ENCODE data around the gene SGIP1. TPM values are rescaled to one million over a fixed set of nuclear protein-coding genes. Genes with fewer than 3 reads are reported as not detected.

SGIP1 gene
- total RNA-seq, 2 experiments from 2014 or later: not detected

DNA sequence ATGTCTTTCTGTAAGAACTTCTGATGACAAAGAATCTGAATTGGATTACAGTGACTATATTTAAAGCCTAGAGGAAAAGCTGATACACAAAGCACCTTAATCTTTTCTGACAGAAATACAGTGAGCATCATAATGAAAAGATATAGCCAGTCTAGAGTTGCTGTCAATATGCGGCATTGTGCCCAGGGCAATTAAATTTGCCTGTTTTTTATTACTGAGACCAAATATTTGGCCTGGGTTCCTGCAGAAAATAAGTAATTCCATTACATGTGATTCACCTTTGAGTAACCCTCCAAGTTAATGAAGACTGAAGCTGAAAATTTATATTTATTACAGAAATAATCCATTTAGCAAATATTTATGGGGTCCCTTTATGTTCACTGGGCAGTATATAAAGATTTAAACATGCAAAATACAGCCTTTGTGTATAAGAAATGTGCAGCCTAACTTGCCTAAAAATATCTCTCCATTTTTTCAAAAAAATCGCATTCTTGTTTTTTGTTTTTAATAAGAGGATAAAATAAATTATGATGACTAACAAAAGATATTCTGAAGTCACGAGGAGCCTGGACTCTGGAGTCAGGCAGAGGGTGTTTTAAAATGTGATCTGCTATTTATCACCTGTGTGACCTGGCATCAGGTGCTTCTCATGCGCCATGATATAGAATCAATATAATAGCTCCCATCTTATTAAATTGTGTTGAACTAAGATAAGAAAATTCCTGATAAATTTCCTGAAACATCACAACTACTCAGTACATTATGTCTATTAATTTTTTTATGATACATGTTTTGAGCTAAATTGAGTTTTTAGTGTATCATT lies 83.6 kb downstream of the SGIP1 start:
- DNase-seq (no peak), ATAC-seq (no peak)
- Mint-ChIP-seq H3K27ac (no peak overlapping the region), H3K36me3 (no peaks in the 10 kb centered on the region), H3K4me3 (no peak overlapping the region), H3K4me1 (no peaks in the 10 kb centered on the region), H3K27me3 (peaks cover 12% of the 10 kb centered on the region), H3K9me3 (ENCODE audit: low read depth) (no peaks in the 10 kb centered on the region)
- CTCF ChIA-PET: no interaction called here

DNA sequence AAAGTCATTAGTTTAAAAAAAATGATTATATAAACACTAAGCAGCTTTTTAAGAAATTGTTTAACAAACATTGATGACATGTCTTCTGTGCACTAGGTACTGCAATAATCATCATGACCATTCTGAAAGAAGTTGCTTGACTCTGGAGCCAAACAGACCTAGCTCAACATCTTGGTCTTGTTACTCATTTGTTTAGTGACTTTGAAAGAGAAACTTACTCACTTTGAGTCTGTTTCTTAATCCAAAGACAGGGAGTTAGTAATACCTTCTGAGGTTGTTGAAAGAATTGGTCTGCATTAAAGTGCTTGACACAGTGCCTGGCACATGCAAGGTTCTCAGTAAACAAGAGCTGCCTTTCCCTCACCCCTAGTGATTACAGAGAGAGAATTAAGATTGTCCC lies 84.4 kb downstream of the SGIP1 start:
- DNase-seq (no peak), ATAC-seq (no peak)
- Mint-ChIP-seq H3K9me3 (ENCODE audit: low read depth) (no peaks in the 10 kb centered on the region), H3K4me1 (no peaks in the 10 kb centered on the region), H3K4me3 (no peak overlapping the region), H3K36me3 (no peaks in the 10 kb centered on the region), H3K27ac (no peak overlapping the region), H3K27me3 (peaks cover 12% of the 10 kb centered on the region)
- CTCF ChIA-PET: no interaction called here

DNA sequence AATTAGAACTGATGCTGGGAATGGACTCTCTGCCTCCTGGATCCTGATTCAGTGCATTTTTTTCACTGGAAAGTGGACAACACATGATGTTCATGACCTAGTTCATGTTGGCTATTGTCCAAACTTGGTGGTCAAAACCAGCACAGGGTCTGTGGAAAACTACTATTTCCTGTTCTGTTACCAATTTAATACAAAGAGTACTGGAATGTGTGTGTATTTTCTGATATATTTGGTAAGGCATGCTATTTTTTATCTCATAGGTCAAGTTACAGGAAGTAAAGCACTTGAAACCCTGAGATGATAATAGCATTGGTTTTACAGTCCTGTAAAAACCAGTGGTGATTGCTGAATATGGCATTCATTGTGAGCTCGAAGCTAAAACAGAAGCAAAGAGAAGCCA lies 89.9 kb downstream of the SGIP1 start:
- CTCF ChIA-PET: no interaction called here

DNA sequence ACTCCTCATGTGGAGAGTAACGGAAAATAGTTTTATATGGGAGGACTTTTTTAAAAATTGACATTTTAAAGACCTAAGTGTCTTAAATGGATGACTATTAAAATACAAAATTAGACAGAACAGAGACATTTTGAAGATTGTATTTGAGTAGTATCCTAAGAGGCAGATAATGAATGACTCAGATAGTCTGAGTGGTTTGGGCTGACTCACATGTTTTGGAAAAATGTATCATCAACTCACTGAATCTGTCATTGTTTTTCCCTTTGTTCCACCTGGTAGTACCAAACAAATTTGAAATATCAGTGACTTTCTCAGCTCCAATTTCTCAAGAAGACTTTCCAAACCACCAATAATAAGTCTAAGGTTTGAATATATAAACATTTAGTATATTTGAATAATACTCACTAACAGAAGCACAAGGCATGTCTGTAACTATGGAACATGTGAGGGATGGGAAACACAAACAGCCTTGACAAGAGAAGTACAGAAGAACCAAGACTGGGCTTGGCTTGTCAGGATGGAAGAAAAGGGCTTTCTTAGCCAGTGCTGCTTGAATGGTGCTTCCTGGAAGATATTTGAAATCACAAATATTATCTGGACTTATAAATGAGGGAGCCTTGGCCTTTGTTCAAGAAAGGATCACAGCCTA lies 90.6 kb downstream of the SGIP1 start:
- no peak overlapping the region for H3K4me3 Mint-ChIP-seq
- H3K27ac Mint-ChIP-seq: no peak overlapping the region
- no peaks in the 10 kb centered on the region for H3K9me3 Mint-ChIP-seq (ENCODE audit: low read depth)
- no peak for ATAC-seq
- DNase-seq: no peak
- no peaks in the 10 kb centered on the region for H3K36me3 Mint-ChIP-seq
- H3K4me1 Mint-ChIP-seq: no peaks in the 10 kb centered on the region
- peaks cover 3% of the 10 kb centered on the region for H3K27me3 Mint-ChIP-seq
- CTCF ChIA-PET: no interaction called here

More for the DNA sequence above, 89.9 kb downstream of the SGIP1 start:
- no peaks in the 10 kb centered on the region for H3K27me3 Mint-ChIP-seq
- H3K4me1 Mint-ChIP-seq: no peaks in the 10 kb centered on the region
- no peak for ATAC-seq
- no peak overlapping the region for H3K27ac Mint-ChIP-seq
- DNase-seq: no peak
- no peaks in the 10 kb centered on the region for H3K36me3 Mint-ChIP-seq
- no peak overlapping the region for H3K4me3 Mint-ChIP-seq
- no peaks in the 10 kb centered on the region for H3K9me3 Mint-ChIP-seq (ENCODE audit: low read depth)

DNA sequence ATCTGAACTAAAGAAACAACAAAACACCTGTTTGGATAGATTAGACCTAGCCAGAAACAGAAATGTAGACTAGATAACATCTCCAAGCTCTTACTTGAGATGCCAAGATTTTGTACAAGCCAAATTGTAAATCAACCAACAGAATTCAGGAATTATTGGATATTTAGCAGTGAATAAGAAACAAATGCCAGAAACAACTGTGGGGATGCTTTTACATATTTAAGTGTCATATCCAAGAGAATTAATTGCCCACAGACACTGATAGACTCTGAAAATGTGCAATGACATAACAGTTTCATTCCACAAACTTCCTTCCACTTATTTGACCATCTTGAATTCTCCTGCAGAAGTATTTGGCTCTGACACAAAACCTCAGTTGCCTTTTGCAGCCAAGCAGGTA lies 92.3 kb downstream of the SGIP1 start:
- ATAC-seq (no peak), DNase-seq (no peak)
- no peaks in the 10 kb centered on the region for H3K9me3 Mint-ChIP-seq (ENCODE audit: low read depth)
- CTCF ChIA-PET: interaction anchor here (0.9 kb wide), 1 partner anchor 104 kb away, joined by 3 read pairs; no protein-coding TSS in a partner anchor
- H3K27ac Mint-ChIP-seq: no peak overlapping the region
- peaks cover 3% of the 10 kb centered on the region for H3K27me3 Mint-ChIP-seq
- no peak overlapping the region for H3K4me3 Mint-ChIP-seq
- H3K36me3 Mint-ChIP-seq: no peaks in the 10 kb centered on the region
- no peaks in the 10 kb centered on the region for H3K4me1 Mint-ChIP-seq

DNA sequence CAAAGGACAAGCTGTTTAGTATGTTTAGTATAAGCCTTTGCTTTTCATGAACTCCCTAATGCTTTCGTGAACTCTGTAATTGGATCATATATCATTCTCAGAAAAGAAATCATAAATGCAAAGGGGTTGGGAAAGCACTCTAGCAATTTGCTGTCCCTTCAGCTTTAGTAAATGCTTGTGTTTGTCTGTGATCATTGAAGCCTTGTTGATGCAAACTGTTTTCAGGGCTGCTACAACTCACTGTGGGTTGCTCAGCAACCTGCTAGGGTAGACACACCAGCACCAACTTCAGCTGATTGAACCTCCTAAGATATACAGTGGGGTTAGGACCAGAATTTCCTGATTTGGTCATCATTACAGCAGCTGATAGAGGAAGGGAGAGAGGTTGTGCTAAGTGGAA lies 95.0 kb downstream of the SGIP1 start:
- H3K27me3 Mint-ChIP-seq: peaks cover 7% of the 10 kb centered on the region
- H3K4me1 Mint-ChIP-seq: no peaks in the 10 kb centered on the region
- ATAC-seq: no peak
- H3K4me3 Mint-ChIP-seq: no peak overlapping the region
- H3K9me3 Mint-ChIP-seq (ENCODE audit: low read depth): no peaks in the 10 kb centered on the region
- no peak for DNase-seq
- CTCF ChIA-PET: no interaction called here
- H3K27ac Mint-ChIP-seq: no peak overlapping the region
- H3K36me3 Mint-ChIP-seq: no peaks in the 10 kb centered on the region

DNA sequence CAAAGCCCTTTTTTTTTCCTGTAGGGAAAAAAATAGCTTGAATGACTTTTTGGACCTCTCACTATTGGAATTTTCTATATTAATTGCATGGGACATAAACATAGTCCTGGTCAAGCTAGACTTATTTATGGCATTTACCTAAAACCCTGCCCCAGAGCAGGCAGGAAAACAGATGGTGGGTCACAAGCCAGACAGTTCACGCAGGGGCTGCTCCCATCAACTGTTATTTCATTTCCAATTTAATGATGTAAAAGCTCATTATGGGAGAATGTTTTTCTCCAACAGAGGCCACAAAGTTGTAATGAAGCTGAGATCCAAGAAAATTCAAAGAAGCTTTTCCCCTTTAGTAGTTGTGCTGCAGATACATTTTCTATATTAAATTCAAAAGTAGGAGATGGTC lies 99.2 kb downstream of the SGIP1 start:
- no peaks in the 10 kb centered on the region for H3K36me3 Mint-ChIP-seq
- CTCF ChIA-PET: interaction anchor here (1.4 kb wide), 1 partner anchor 94 kb away, joined by 3 read pairs; no protein-coding TSS in a partner anchor
- no peaks in the 10 kb centered on the region for H3K9me3 Mint-ChIP-seq (ENCODE audit: low read depth)
- no peak overlapping the region for H3K27ac Mint-ChIP-seq
- no peak overlapping the region for H3K4me3 Mint-ChIP-seq
- H3K27me3 Mint-ChIP-seq: peaks cover 7% of the 10 kb centered on the region
- ATAC-seq (no peak), DNase-seq (no peak)
- no peaks in the 10 kb centered on the region for H3K4me1 Mint-ChIP-seq

DNA sequence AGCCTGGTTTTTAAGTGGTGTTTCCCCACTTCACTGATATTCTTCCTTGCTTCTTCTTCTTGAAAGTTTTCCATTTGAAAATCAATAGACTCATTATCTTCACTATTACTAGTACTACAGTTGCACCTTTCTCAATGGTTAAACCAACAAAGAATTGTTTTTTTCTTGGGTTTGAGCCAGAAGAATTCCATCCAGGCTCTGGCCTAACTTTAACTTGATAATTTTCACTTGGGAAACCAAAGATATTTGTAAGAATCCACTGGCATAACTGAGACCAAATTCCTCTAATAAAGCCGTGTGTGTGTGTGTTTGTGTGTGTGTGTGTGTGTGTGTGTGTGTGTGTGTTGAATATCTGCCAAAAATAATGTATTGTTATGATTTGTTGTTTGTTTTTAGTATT lies 103.2 kb downstream of the SGIP1 start:
- Mint-ChIP-seq H3K27ac (no peak overlapping the region), H3K4me1 (no peaks in the 10 kb centered on the region), H3K27me3 (peaks cover 10% of the 10 kb centered on the region), H3K9me3 (ENCODE audit: low read depth) (no peaks in the 10 kb centered on the region), H3K36me3 (no peaks in the 10 kb centered on the region), H3K4me3 (no peak overlapping the region)
- DNase-seq: no peak
- CTCF ChIA-PET: no interaction called here
- no peak for ATAC-seq

DNA sequence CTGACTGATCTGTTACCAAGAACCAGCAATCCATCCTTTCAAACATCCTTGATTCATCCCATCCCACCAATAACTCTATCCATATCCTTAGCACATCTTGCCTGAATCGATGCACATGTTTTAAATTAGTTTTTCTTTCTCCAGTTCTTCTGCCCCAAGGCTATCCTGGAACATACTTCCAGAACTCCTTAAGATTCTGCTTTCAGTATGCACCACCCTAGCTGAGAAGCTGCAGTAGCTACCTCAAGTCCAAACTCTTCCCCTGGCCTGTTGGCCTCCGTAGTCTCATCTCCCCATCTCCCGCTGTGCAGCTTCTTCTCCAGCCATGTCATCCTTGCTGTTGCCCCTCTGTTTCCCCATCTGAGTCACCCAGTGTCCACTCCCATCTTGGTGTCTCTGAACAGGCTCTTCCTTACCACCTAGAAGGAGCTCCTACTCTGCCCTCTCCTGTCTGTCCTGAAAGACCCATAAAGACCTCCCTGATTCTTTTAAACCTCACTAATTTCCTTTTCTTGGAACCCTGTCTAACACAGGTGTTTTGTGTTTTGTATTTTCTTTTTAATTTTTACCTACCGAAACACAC lies 108.0 kb downstream of the SGIP1 start:
- H3K9me3 Mint-ChIP-seq (ENCODE audit: low read depth): no peaks in the 10 kb centered on the region
- no peaks in the 10 kb centered on the region for H3K4me1 Mint-ChIP-seq
- H3K36me3 Mint-ChIP-seq: no peaks in the 10 kb centered on the region
- DNase-seq (no peak), ATAC-seq (no peak)
- H3K4me3 Mint-ChIP-seq: no peak overlapping the region
- CTCF ChIA-PET: interaction anchor here (1.9 kb wide), 1 partner anchor 9 kb away, joined by 4 read pairs; no protein-coding TSS in a partner anchor
- H3K27me3 Mint-ChIP-seq: peaks cover 26% of the 10 kb centered on the region
- H3K27ac Mint-ChIP-seq: no peak overlapping the region

DNA sequence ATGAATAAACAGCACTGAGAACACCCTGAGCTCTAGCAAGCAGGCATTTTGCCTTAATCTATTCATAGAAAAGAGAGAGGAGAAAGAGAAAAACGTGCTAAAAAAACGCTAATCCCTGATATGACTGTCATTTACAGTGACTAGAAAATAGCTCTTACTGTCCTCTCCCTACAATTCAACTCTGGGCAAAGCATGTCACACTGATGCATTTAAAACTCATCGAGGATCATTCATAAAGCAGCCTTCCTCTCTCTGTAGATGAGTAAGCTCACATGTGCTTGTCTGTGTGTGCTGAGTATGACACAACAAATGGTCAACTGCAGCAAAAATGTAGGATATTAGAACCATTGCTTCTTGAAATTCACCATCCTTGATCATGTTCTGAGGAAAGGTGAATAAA lies 109.0 kb downstream of the SGIP1 start:
- no peak for DNase-seq
- no peaks in the 10 kb centered on the region for H3K4me1 Mint-ChIP-seq
- H3K4me3 Mint-ChIP-seq: no peak overlapping the region
- no peak for ATAC-seq
- H3K9me3 Mint-ChIP-seq (ENCODE audit: low read depth): no peaks in the 10 kb centered on the region
- CTCF ChIA-PET: interaction anchor here (1.9 kb wide), 1 partner anchor 8 kb away, joined by 4 read pairs; no protein-coding TSS in a partner anchor
- H3K36me3 Mint-ChIP-seq: no peaks in the 10 kb centered on the region
- peaks cover 32% of the 10 kb centered on the region for H3K27me3 Mint-ChIP-seq
- H3K27ac Mint-ChIP-seq: no peak overlapping the region

DNA sequence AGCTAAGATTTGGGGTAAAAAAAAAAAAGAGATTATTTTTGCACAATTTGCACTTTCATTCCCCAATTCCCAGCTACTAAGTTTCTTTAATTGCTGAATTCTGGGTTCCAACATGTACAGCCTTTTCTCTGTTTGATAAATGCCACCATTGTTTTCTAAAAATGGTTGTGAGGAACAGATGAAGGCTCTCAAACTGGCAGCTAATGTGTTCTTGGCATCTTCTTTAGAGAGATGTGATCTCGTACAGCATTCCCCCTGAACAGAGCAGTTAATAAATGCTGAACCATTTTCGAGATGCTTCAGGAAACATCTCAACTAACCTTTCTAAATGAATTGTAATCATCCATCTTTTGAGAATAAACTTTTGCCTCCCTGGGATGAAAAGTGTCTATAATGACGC lies 110.4 kb downstream of the SGIP1 start:
- CTCF ChIA-PET: no interaction called here
- no peak overlapping the region for H3K4me3 Mint-ChIP-seq
- peaks cover 37% of the 10 kb centered on the region for H3K27me3 Mint-ChIP-seq
- no peak overlapping the region for H3K27ac Mint-ChIP-seq
- H3K9me3 Mint-ChIP-seq (ENCODE audit: low read depth): no peaks in the 10 kb centered on the region
- ATAC-seq: no peak
- H3K36me3 Mint-ChIP-seq: no peaks in the 10 kb centered on the region
- no peaks in the 10 kb centered on the region for H3K4me1 Mint-ChIP-seq
- no peak for DNase-seq

DNA sequence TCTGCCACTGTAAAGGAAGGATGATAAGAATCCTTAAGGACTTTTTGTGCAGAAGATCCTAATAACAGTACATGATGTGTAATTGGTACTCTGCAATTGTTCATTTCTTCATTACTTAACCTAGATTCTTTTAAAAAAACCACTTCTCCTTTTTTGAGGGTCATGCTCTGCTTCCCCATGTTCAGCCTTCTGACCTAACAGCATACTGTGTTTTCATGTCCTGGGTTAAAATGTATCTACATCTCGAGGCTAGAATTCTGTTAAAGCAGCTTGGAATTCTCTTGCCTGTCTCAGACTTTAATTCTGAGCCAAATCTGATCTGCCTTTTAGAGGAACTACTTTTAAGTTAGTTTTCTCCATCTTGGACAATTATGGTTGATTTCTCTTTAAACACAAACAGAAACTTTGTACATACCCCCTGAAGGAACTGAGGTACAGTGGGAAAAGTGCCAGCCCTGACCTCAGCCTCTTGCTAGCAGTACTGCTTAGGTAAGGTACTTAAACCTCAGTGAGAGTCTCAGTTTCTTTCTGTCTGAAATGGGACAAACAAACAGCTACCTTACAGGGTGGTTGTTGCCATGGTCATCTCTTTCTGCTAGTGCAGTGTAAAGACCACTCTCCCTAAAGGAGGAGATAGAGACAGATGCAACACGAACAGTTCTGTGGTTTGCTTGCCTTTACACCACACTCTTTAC lies 115.1 kb downstream of the SGIP1 start:
- Mint-ChIP-seq H3K36me3 (no peaks in the 10 kb centered on the region), H3K27me3 (peaks cover 46% of the 10 kb centered on the region), H3K4me3 (no peak overlapping the region), H3K4me1 (no peaks in the 10 kb centered on the region), H3K9me3 (ENCODE audit: low read depth) (no peaks in the 10 kb centered on the region), H3K27ac (no peak overlapping the region)
- no peak for ATAC-seq
- DNase-seq: no peak
- CTCF ChIA-PET: no interaction called here

DNA sequence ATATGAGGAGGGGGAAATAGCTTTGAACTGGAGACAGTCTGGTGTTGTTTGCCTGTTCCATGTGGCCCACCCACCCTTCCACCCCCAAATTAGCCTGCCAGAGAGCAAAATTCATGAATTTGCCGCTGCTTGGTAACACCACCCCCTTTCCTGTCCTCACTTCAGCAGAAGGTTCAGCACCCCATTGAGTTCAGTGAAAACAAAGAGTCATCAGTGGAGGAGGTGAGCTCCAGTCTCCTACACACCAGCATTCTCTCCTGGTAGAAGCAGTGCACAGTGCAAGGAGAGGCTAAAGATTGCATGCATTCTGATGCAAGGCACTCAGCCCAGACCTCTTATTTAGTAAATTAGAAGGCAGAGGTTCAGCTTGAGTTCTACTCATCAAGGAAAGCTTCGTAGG lies 118.6 kb downstream of the SGIP1 start:
- H3K27me3 Mint-ChIP-seq: peaks cover 38% of the 10 kb centered on the region
- DNase-seq (no peak), ATAC-seq (no peak)
- no peaks in the 10 kb centered on the region for H3K9me3 Mint-ChIP-seq (ENCODE audit: low read depth)
- H3K27ac Mint-ChIP-seq: no peak overlapping the region
- no peaks in the 10 kb centered on the region for H3K36me3 Mint-ChIP-seq
- H3K4me3 Mint-ChIP-seq: no peak overlapping the region
- CTCF ChIA-PET: no interaction called here
- H3K4me1 Mint-ChIP-seq: no peaks in the 10 kb centered on the region

All from activated CD8-positive, alpha-beta memory T cell treated with anti-CD3 and anti-CD28 coated beads, Interleukin-2, amount 10 ng/mL, durations not matched to agents 7 days and 5 days (primary cell).